Measurements from ENCODE around the gene CDCP2.
"Not testable (repeated sequence)": the region's sequence is repeated elsewhere in the genome, so short reads cannot be mapped to it uniquely, and the experiment has no call there.

Gene CDCP2

DNA sequence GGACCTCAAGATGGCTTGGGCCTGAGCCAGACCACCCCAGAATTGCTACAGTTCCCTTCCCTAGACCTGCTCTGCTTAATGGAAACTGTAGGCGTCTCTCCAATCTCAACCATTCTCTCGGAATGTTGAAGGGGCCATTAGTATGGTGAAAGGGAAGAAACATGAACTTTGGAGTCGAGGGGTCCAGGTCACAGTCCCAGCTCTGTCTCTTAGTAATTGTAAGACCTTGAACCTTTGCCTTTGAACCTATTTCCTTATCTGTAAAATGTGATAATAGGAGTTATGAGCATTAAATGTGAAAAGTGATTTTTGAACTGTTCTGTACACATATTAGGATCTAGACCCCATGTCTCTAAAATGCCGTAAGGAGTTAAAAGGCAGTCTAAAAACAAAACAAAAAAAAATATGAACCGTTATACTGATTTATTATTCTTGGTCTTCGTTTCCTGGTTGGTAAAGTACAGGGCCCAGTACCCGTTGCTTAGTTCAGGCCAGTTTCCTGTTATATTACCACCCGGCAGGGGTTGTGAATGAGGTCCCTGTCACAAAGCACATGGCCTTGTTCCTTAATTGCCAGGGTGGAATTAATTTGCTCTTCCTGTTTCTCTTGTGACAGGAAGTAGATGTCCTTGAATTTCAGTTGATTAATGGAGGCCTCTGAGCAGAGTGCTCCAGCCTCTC lies 57.1 kb downstream of the CDCP2 start:
- Histone ChIP-seq H3K4me1 (ENCODE audit: control insufficient read depth in 2 of 2, insufficient read depth in 2 of 2, low read length in 2 of 2) (peaks cover 20 to 21% of the 10 kb centered on the region in 2 donors), H3K36me3 (ENCODE audit: control insufficient read depth in 2 of 2, insufficient read depth in 2 of 2, low read length in 2 of 2) (peaks cover 0 to 6% of the 10 kb centered on the region in 2 donors), H3K9me3 (ENCODE audit: control insufficient read depth in 2 of 2, low read length in 2 of 2) (no peaks in the 10 kb centered on the region), H3K9ac (ENCODE audit: low read depth in 1 of 2, low read length in 2 of 2) (no peak overlapping the region), H3K27ac (ENCODE audit: low read depth in 2 of 2, low read length in 2 of 2) (peak overlapping the region; percentile 38 to 90), H3K27me3 (ENCODE audit: control insufficient read depth in 2 of 2, insufficient read depth in 2 of 2, low read length in 2 of 2) (no peaks in the 10 kb centered on the region), H3K4me3 (ENCODE audit: low read length in 2 of 2) (no peak overlapping the region)

DNA sequence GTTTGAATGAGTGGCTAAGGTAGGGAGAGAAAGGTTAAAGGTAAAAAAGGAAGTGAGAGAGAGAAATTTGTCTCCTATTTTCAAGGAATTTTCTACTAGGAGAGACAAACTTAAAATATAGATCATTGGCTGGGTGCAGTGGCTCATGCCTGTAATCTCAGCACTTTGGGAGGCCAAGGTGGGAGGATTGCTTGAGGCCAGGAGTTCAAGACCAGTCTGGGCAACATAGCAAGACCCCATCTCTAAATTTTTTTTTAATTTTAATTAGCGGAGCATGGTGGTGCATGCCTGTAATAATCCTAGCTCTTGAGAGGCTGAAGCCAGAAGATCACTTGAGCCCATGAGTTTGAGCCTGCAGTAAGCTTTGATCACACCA lies 58.1 kb downstream of the CDCP2 start:
- H3K36me3 ChIP-seq (ENCODE audit: control insufficient read depth in 2 of 2, insufficient read depth in 2 of 2, low read length in 2 of 2); H3K27me3 ChIP-seq (ENCODE audit: control insufficient read depth in 2 of 2, insufficient read depth in 2 of 2, low read length in 2 of 2); H3K4me3 ChIP-seq (ENCODE audit: low read length in 2 of 2); H3K9me3 ChIP-seq (ENCODE audit: control insufficient read depth in 2 of 2, low read length in 2 of 2): not testable (repeated sequence)
- Histone ChIP-seq H3K27ac (ENCODE audit: low read depth in 2 of 2, low read length in 2 of 2) (peak overlapping the region; percentile 84 to 90), H3K4me1 (ENCODE audit: control insufficient read depth in 2 of 2, insufficient read depth in 2 of 2, low read length in 2 of 2) (peaks cover 20 to 21% of the 10 kb centered on the region in 2 donors), H3K9ac (ENCODE audit: low read depth in 1 of 2, low read length in 2 of 2) (peak overlapping the region in 1 of 2 donors; percentile 36)

GRCh38 chr1:54094001-54094729 lies 58.6 kb downstream of the CDCP2 start:
- H3K27me3 ChIP-seq (ENCODE audit: control insufficient read depth in 2 of 2, insufficient read depth in 2 of 2, low read length in 2 of 2) = no peaks in the 10 kb centered on the region
- peak overlapping the region; percentile 33 to 42 for H3K9ac ChIP-seq (ENCODE audit: low read depth in 1 of 2, low read length in 2 of 2)
- peaks cover 20 to 21% of the 10 kb centered on the region in 2 donors for H3K4me1 ChIP-seq (ENCODE audit: control insufficient read depth in 2 of 2, insufficient read depth in 2 of 2, low read length in 2 of 2)
- no peaks in the 10 kb centered on the region for H3K9me3 ChIP-seq (ENCODE audit: control insufficient read depth in 2 of 2, low read length in 2 of 2)
- H3K4me3 ChIP-seq (ENCODE audit: low read length in 2 of 2) = no peak overlapping the region
- H3K27ac ChIP-seq (ENCODE audit: low read depth in 2 of 2, low read length in 2 of 2) = peak overlapping the region; percentile 84 to 90
- H3K36me3 ChIP-seq (ENCODE audit: control insufficient read depth in 2 of 2, insufficient read depth in 2 of 2, low read length in 2 of 2) = peaks cover 2 to 6% of the 10 kb centered on the region in 2 donors

DNA sequence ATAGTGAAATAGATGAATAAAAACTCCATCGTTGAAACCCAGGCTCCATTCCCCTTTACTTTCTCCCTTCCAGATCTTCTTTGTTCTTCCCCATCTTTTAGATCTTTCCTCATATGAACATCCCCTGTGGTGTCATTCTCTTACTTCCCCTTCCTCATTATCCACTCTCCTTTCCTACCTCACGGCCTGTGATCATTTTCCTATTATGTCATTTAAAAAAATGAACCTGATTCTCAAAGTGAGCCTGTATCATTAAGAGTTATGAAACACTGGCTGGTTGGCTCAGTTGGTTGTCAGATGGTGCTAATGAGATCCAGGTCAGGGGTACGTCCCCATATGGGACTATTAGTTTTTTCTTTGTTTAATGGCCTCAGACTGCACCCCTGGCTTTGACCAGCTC lies 61.1 kb downstream of the CDCP2 start:
- peaks cover 2 to 3% of the 10 kb centered on the region in 2 donors for H3K36me3 ChIP-seq (ENCODE audit: control insufficient read depth in 2 of 2, insufficient read depth in 2 of 2, low read length in 2 of 2)
- no peak overlapping the region for H3K27ac ChIP-seq (ENCODE audit: low read depth in 2 of 2, low read length in 2 of 2)
- H3K9ac ChIP-seq (ENCODE audit: low read depth in 1 of 2, low read length in 2 of 2) = no peak overlapping the region
- H3K9me3 ChIP-seq (ENCODE audit: control insufficient read depth in 2 of 2, low read length in 2 of 2) = no peaks in the 10 kb centered on the region
- no peak overlapping the region for H3K4me3 ChIP-seq (ENCODE audit: low read length in 2 of 2)
- no peaks in the 10 kb centered on the region for H3K27me3 ChIP-seq (ENCODE audit: control insufficient read depth in 2 of 2, insufficient read depth in 2 of 2, low read length in 2 of 2)
- peaks cover 20 to 23% of the 10 kb centered on the region in 2 donors for H3K4me1 ChIP-seq (ENCODE audit: control insufficient read depth in 2 of 2, insufficient read depth in 2 of 2, low read length in 2 of 2)

DNA sequence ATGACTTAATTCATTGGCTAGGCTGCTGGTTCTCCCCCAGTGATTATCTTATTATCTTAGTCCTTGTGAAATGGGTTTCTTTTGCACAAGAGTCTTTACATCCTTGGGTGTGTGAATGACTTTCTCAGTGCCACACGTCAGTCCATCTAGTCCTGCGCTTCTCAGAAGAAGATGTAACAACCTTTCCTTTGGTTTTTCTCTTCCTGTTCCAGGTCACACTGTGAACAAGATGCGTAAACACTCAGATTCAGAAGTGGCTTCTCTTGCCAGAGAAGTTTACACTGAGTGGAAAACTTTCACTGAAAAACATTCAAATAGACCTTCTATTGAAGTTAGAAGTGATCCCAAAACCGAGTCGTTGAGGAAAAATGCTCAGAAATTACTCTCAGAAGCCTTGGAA lies 64.4 kb downstream of the CDCP2 start:
- H3K9ac ChIP-seq (ENCODE audit: low read depth in 1 of 2, low read length in 2 of 2) = no peak overlapping the region
- H3K4me3 ChIP-seq (ENCODE audit: low read length in 2 of 2) = no peak overlapping the region
- no peaks in the 10 kb centered on the region for H3K27me3 ChIP-seq (ENCODE audit: control insufficient read depth in 2 of 2, insufficient read depth in 2 of 2, low read length in 2 of 2)
- peaks cover 0 to 2% of the 10 kb centered on the region in 2 donors for H3K36me3 ChIP-seq (ENCODE audit: control insufficient read depth in 2 of 2, insufficient read depth in 2 of 2, low read length in 2 of 2)
- no peaks in the 10 kb centered on the region for H3K9me3 ChIP-seq (ENCODE audit: control insufficient read depth in 2 of 2, low read length in 2 of 2)
- H3K27ac ChIP-seq (ENCODE audit: low read depth in 2 of 2, low read length in 2 of 2) = no peak overlapping the region
- H3K4me1 ChIP-seq (ENCODE audit: control insufficient read depth in 2 of 2, insufficient read depth in 2 of 2, low read length in 2 of 2) = peaks cover 0 to 4% of the 10 kb centered on the region in 2 donors

GRCh38 chr1:54086754-54087153 lies 66.0 kb downstream of the CDCP2 start:
- Histone ChIP-seq H3K27me3 (ENCODE audit: control insufficient read depth in 2 of 2, insufficient read depth in 2 of 2, low read length in 2 of 2) (no peaks in the 10 kb centered on the region), H3K9me3 (ENCODE audit: control insufficient read depth in 2 of 2, low read length in 2 of 2) (no peaks in the 10 kb centered on the region), H3K4me1 (ENCODE audit: control insufficient read depth in 2 of 2, insufficient read depth in 2 of 2, low read length in 2 of 2) (peaks cover 0 to 4% of the 10 kb centered on the region in 2 donors), H3K36me3 (ENCODE audit: control insufficient read depth in 2 of 2, insufficient read depth in 2 of 2, low read length in 2 of 2) (peaks cover 0 to 2% of the 10 kb centered on the region in 2 donors), H3K4me3 (ENCODE audit: low read length in 2 of 2) (no peak overlapping the region), H3K9ac (ENCODE audit: low read depth in 1 of 2, low read length in 2 of 2) (no peak overlapping the region), H3K27ac (ENCODE audit: low read depth in 2 of 2, low read length in 2 of 2) (no peak overlapping the region)

DNA sequence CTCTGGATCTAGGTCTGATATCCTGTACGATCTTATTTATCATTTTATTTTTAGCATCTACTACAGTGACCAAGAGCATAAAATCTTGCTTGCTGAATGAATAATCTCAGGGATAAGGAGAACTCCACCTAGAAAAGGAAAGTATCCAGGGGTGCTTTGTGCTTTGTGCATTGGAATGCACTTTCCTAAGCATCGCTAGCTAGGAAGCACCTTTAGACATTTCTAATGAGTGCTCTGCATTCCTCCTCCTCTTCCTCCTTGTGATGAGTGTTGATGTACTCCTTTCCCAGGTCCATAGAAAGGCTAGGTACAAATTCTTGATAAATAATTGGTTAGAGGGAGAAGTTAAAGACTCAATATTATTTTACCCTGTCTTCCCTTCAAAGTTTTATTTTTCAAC lies 68.0 kb downstream of the CDCP2 start:
- H3K36me3 ChIP-seq (ENCODE audit: control insufficient read depth in 2 of 2, insufficient read depth in 2 of 2, low read length in 2 of 2) = peaks cover 0 to 2% of the 10 kb centered on the region in 2 donors

More for the DNA sequence above, 68.0 kb downstream of the CDCP2 start:
- Histone ChIP-seq H3K4me3 (ENCODE audit: low read length in 2 of 2) (no peak overlapping the region), H3K4me1 (ENCODE audit: control insufficient read depth in 2 of 2, insufficient read depth in 2 of 2, low read length in 2 of 2) (peaks cover 0 to 7% of the 10 kb centered on the region in 2 donors), H3K27ac (ENCODE audit: low read depth in 2 of 2, low read length in 2 of 2) (no peak overlapping the region), H3K9me3 (ENCODE audit: control insufficient read depth in 2 of 2, low read length in 2 of 2) (no peaks in the 10 kb centered on the region), H3K27me3 (ENCODE audit: control insufficient read depth in 2 of 2, insufficient read depth in 2 of 2, low read length in 2 of 2) (no peaks in the 10 kb centered on the region), H3K9ac (ENCODE audit: low read depth in 1 of 2, low read length in 2 of 2) (no peak overlapping the region)
